ENCODE data around the gene ARHGEF2.

The ARHGEF2 gene

DNA sequence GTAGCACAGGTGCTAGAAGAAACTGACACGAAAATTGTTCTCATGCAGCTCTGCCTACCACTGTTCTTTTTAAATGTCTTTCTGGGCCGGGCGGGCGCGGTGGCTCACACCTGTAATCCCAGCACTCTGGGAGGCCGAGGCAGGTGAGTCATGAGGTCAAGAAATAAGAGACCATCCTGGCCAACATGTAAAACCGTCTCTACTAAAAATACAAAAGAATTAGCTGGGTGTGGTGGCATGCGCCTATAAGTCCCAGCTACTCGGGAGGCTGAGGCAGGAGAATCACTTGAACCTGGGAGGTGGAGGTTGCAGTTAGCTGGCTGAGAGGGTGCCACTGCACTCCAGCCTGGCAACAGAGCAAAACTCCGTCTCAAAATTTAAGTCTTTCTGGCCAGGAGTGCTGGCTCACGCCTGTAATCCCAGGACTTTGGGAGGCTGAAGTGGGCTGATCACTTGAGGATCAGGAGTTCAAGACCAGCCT is 66.3 kb downstream of the ARHGEF2 start:
- Histone ChIP-seq H3K27me3 (no peaks in the 10 kb centered on the region), H3K4me3 (0 out of 20 replicates have a peak overlapping the region, but pooled peaks of 1 of the 10 experiments have one; percentile 76), H3K4me2 (peak overlapping the region in 8 of 11 experiments; percentile 73 to 99 (median 91); a peak in 10 of 22 replicates)

DNA sequence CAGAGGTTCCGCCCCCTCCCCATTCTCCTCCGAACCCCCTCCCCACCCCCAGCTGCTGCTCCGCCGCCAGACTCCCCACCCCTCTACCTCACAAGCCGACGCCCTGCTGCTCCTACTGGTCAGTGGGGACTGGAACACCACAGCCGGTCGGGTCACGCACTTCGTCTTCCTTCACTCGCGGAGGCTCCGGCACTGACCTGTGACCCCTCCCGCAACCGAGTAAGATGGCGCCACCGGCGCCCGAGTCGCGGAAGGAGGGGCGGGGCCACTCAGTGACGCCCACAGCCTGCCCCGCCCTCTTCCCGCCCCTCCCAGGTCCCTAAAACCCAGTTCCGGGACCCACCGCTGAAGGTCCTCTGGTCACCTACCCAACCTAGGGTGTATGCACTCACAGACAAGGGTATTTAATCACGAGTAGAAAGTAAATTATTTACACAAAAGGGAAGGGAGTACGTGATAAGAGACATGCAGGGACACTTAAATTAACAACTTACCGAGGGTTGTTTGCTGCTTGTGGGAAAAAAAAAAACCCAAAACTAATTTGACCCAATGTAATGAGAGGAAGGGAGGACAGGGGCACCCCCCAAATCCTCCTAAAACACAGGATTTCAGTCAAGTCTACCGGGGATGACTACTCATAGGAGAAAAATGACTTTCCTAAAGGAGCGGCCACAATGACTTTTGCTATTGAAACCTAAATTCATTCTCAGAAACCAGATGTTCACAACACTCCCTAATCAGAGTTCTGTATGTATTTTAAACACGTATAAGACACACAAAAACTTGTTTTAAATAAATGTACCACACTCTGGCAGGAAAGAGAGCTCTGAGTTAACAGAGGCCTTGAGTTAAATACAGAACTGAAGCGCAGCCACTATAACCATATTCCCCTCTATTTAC is 66.9 kb downstream of the ARHGEF2 start, which contains the start of gene RIT1:
Gene RIT1, minus strand, starts transcription at position 194 of the 900 bp plus-strand sequence. CDS start 588 bp downstream, outside the sequence.
- peak within 1 kb of the TSS; percentile 66 to 87 (median 72) for H3K27ac ChIP-seq
- no peaks in the 10 kb centered on the region for H3K27me3 ChIP-seq
- peaks cover 13 to 31% (median 20%) of the 10 kb centered on the region in 10 experiments for H3K4me1 ChIP-seq
- peaks cover under 1 to 42% (median 29%) of the 10 kb centered on the region in 11 experiments; a peak in 13 of 22 replicates for H4K20me1 ChIP-seq
- peaks cover 76 to 87% (median 79%) of the 10 kb centered on the region in 11 experiments for H3K36me3 ChIP-seq
- no peaks in the 10 kb centered on the region for H3K9me3 ChIP-seq (replicated peaks in 1 of 11)
- peak within 1 kb of the TSS; percentile 75 to 90 (median 83) for H3K9ac ChIP-seq
- no peak for TF ChIP-seq Cebpa-rat (IDR thresholded peaks at IDR 0.05)
- H3K4me3 ChIP-seq: peak within 1 kb of the TSS; percentile 69 to 89 (median 76)
- peak within 1 kb of the TSS; percentile 90 to 99 (median 95) for H3K4me2 ChIP-seq

More for the DNA sequence above, 66.3 kb downstream of the ARHGEF2 start:
- H3K36me3 ChIP-seq: peaks cover 76 to 87% (median 79%) of the 10 kb centered on the region in 11 experiments
- peaks cover 13 to 31% (median 20%) of the 10 kb centered on the region in 10 experiments for H3K4me1 ChIP-seq
- TF ChIP-seq Cebpa-rat (IDR thresholded peaks at IDR 0.05): no peak
- peaks cover 8 to 45% (median 30%) of the 10 kb centered on the region in 11 experiments; a peak in 15 of 22 replicates for H4K20me1 ChIP-seq
- no peaks in the 10 kb centered on the region for H3K9me3 ChIP-seq (replicated peaks in 1 of 11)
- H3K9ac ChIP-seq: peak overlapping the region in 5 of 11 experiments; percentile 76 to 90 (median 83); a peak in 5 of 22 replicates
- H3K27ac ChIP-seq: peak overlapping the region in 6 of 11 experiments; percentile 1 to 87 (median 84); a peak in 9 of 22 replicates

DNA sequence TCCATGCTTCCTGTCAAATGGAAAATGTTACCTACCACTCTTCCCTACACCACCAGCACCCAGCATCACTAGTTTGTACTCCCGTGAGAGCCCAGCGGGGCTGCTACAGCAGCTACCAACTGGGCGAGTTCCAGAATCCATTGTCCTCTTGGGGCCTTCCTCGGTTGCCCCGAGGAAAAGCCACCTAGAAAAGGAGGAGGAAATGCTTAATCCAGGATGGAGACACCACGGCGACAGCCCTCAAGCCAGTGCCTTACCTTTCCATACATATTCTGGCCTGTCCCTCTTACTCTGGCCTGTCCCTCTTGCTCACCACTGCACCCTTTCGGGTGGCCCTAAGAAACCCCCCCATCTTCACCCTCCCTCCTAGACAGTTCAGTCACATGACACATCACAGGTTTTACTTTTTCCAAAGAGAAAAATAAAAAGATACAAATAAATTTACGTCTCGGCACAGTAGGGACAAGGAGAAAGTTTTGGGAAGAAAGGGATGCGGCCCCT is 67.7 kb downstream of the ARHGEF2 start:
- no peak for TF ChIP-seq Cebpa-rat (IDR thresholded peaks at IDR 0.05)
- H3K4me3 ChIP-seq: peak overlapping the region; percentile 69 to 89 (median 76)
- H3K4me2 ChIP-seq: peak overlapping the region; percentile 90 to 99 (median 95)
- H3K4me1 ChIP-seq: peaks cover 13 to 31% (median 20%) of the 10 kb centered on the region in 10 experiments
- H3K36me3 ChIP-seq: peaks cover 76 to 87% (median 79%) of the 10 kb centered on the region in 11 experiments
- H3K9ac ChIP-seq: peak overlapping the region; percentile 75 to 90 (median 83)
- H3K27me3 ChIP-seq: no peaks in the 10 kb centered on the region
- H3K9me3 ChIP-seq (replicated peaks in 1 of 11): no peaks in the 10 kb centered on the region
- H4K20me1 ChIP-seq: peaks cover 0 to 35% (median 27%) of the 10 kb centered on the region in 11 experiments; a peak in 12 of 22 replicates
- peak overlapping the region; percentile 66 to 87 (median 72) for H3K27ac ChIP-seq

DNA sequence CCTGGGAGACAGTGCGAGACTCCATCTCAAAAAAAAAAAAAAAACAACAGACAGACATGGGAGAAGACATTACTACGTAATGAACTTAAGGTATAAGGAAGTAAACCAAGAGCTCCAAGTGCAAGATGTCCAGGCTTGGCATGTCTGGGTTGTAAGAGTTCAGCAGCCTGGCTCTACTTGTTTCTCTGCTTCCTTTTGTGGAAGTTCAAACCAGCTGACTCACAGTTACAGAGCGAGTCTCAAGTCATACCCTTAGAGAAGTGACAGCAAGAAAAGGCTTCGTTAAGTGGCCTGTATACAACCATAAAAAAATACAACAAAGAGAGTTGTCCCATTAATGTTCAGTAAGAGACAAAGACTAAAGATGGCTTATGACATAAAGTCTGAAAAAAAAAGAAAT is 68.5 kb downstream of the ARHGEF2 start:
- Histone ChIP-seq H3K27ac (peak overlapping the region in 10 of 11 experiments; percentile 69 to 87 (median 77); a peak in 18 of 22 replicates), H3K4me3 (peak overlapping the region; percentile 69 to 89 (median 76); a peak in 17 of 20 replicates), H3K9ac (peak overlapping the region in 6 of 11 experiments; percentile 75 to 90 (median 83); a peak in 12 of 22 replicates), H3K27me3 (no peaks in the 10 kb centered on the region), H3K4me2 (peak overlapping the region; percentile 90 to 99 (median 95)), H3K36me3 (peaks cover 74 to 87% (median 79%) of the 10 kb centered on the region in 11 experiments), H4K20me1 (peaks cover 0 to 38% (median 24%) of the 10 kb centered on the region in 11 experiments; a peak in 9 of 22 replicates), H3K9me3 (replicated peaks in 1 of 11) (no peaks in the 10 kb centered on the region), H3K4me1 (peaks cover 13 to 31% (median 20%) of the 10 kb centered on the region in 10 experiments)
- no peak for TF ChIP-seq Cebpa-rat (IDR thresholded peaks at IDR 0.05)

DNA sequence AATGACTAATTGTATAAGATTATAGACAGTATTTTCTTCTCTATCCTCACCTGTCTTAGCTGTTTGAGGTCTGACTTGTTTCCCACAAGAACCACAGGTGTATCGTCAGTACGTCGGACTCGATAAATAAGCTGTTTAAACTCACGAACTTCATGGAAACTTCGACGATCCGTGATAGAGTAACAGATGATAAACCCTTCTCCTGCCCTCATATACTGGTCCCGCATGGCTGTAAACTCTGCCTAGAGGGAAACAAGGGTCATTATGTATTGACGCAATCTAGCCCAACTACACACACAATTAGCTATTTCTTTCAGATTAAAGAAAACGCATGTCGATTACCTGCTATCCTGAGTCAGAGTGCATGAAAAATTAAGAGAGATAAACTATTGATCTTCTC is 74.1 kb downstream of the ARHGEF2 start:
- peaks cover 0 to 67% (median 7%) of the 10 kb centered on the region in 11 experiments; a peak in 11 of 22 replicates for H4K20me1 ChIP-seq
- no peaks in the 10 kb centered on the region for H3K27me3 ChIP-seq
- no peak for TF ChIP-seq Cebpa-rat (IDR thresholded peaks at IDR 0.05)
- H3K4me2 ChIP-seq: no peak overlapping the region
- H3K27ac ChIP-seq: no peak overlapping the region
- H3K9me3 ChIP-seq (replicated peaks in 1 of 11): no peaks in the 10 kb centered on the region
- H3K4me3 ChIP-seq: no peak overlapping the region
- peaks cover 92 to 100% (median 99%) of the 10 kb centered on the region in 11 experiments for H3K36me3 ChIP-seq
- H3K9ac ChIP-seq: no peak overlapping the region
- peaks cover 0 to 10% (median 1%) of the 10 kb centered on the region in 10 experiments; a peak in 10 of 20 replicates for H3K4me1 ChIP-seq

DNA sequence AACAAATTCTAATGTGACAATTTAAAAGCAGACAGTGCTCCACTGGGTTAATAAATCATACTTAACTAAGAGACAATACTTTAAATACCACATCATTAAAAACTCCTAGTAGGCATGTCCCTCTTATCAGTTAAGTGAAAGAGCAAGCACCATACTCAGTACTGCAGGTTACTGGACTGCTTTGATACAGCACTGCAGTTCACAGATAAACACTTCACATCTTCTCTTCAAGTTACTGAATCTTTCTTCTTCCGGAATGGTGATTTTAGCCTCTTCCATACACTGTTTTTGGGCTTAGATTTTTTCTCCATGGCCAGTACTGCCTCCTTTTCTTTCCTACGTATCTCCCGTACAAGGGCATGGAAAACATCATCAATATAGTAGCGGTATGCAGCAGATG is 78.2 kb downstream of the ARHGEF2 start:
- no peak for TF ChIP-seq Cebpa-rat (IDR thresholded peaks at IDR 0.05)

DNA sequence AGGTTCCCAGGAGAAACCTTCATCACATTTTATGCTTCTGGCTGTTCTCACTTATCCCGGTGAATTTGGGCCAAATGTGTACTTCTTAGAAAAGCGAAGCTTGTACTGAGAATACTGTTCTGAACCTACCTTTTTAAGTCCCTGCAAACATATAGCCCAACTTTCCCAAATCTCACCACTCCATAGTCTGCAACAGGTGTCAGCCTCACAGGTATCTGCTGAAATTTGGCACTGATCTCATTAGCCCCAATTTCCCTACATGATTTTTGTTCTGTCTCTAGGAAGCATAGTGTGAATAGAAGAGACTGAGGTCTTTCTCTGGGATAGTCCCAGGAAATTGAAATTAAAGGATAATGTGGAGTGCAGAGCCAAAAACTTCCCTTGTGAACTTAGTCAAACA is 78.7 kb downstream of the ARHGEF2 start:
- Histone ChIP-seq H3K4me2 (no peak overlapping the region), H3K27me3 (no peaks in the 10 kb centered on the region), H3K36me3 (peaks cover 83 to 99% (median 92%) of the 10 kb centered on the region in 11 experiments), H3K9ac (0 out of 22 replicates have a peak overlapping the region, but pooled peaks of 1 of the 11 experiments have one; percentile 9), H4K20me1 (peaks cover 0 to 63% (median 16%) of the 10 kb centered on the region in 11 experiments; a peak in 11 of 22 replicates), H3K4me3 (no peak overlapping the region), H3K4me1 (peaks cover 0 to 2% (median 0%) of the 10 kb centered on the region in 10 experiments; a peak in 2 of 20 replicates), H3K9me3 (replicated peaks in 1 of 11) (no peaks in the 10 kb centered on the region), H3K27ac (no peak overlapping the region)
- TF ChIP-seq Cebpa-rat (IDR thresholded peaks at IDR 0.05): no peak

More for the DNA sequence above, 78.2 kb downstream of the ARHGEF2 start:
- no peaks in the 10 kb centered on the region for H3K9me3 ChIP-seq (replicated peaks in 1 of 11)
- peaks cover 0 to 67% (median 16%) of the 10 kb centered on the region in 11 experiments; a peak in 11 of 22 replicates for H4K20me1 ChIP-seq
- no peak overlapping the region for H3K4me3 ChIP-seq
- H3K27ac ChIP-seq: no peak overlapping the region
- no peak overlapping the region for H3K4me2 ChIP-seq
- peaks cover 88 to 99% (median 97%) of the 10 kb centered on the region in 11 experiments for H3K36me3 ChIP-seq
- H3K4me1 ChIP-seq: no peaks in the 10 kb centered on the region
- H3K9ac ChIP-seq: no peak overlapping the region
- H3K27me3 ChIP-seq: no peaks in the 10 kb centered on the region

DNA sequence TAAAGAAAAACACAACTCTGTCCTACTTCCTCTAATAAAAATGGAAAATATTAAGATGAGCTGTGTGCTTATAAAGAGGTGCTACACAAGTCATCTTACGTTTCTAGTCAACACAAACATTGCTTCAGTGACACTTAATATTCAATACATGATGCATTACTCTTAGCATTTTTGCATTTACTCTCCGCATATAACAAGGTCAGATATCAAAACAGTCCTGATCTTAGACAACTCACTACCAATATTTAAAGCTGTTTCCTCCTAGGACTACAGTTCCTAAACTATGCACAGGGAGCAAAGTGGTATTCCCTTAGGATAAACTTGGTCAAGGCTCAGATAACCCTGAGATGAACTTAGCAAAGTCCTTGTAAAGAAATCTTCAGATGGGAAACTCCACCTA is 79.5 kb downstream of the ARHGEF2 start:
- Histone ChIP-seq H3K4me1 (peaks cover 0 to 10% (median 4%) of the 10 kb centered on the region in 10 experiments; a peak in 15 of 20 replicates), H3K4me3 (no peak overlapping the region), H3K27me3 (no peaks in the 10 kb centered on the region), H3K9ac (0 out of 22 replicates have a peak overlapping the region, but pooled peaks of 1 of the 11 experiments have one; percentile 9), H4K20me1 (peaks cover 0 to 56% (median 16%) of the 10 kb centered on the region in 11 experiments; a peak in 11 of 22 replicates), H3K36me3 (peaks cover 75 to 99% (median 84%) of the 10 kb centered on the region in 11 experiments), H3K4me2 (no peak overlapping the region), H3K9me3 (replicated peaks in 1 of 11) (no peaks in the 10 kb centered on the region), H3K27ac (no peak overlapping the region)
- TF ChIP-seq Cebpa-rat (IDR thresholded peaks at IDR 0.05): no peak
